ENCODE data around the gene SIRPG. TPM values are rescaled to one million over a fixed set of nuclear protein-coding genes. Genes with fewer than 3 reads are reported as not detected.

The SIRPG gene
- total and polyA plus RNA-seq, 2 of the 13 experiments (the other 11 are each of a cell fraction or from before 2014, with no cell fraction given): not detected

GRCh38 chr20:1633535-1633934, 24.0 kb downstream of the SIRPG start (continued):
- TF ChIP-seq CTCF (CRISPR knock-in tag; IDR thresholded peaks at IDR 0.05) (no peak), ZNF703 (CRISPR knock-in tag; IDR thresholded peaks at IDR 0.05; ENCODE audit: borderline replicate concordance) (0 out of 2 replicates have a peak, but pooled peaks have one; percentile 22)

DNA sequence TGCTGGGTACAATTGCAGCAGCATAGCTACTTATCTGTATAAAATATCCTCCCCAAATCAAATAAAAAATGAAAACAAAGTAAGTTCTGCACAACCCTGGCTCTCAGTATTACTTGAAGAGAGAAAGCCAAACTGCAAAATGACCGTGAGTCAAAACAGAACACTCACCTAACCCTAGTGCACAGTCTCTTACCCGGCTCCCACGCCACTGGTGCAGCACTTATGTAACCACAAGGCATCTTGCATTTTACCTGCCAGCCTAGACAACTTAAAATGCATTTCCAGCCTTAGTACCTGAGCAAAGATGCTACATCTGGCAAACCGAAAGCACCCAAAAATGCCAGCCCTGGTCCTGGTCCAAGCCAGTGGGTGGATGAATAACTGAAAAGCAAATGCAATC, 25.4 kb downstream of the SIRPG start:
- H4K20me1 ChIP-seq (ENCODE audit: insufficient read depth, low read length): no peaks in the 10 kb centered on the region
- CTCF ChIA-PET (ENCODE audit: low intra/inter-chr PET ratio, low total read pairs): no interaction called here
- H3K9ac ChIP-seq (ENCODE audit: insufficient read depth, low read depth, low read length): no peak overlapping the region
- no peaks in the 10 kb centered on the region for H3K9me3 ChIP-seq (ENCODE audit: low read length)
- DNase-seq (ENCODE audit: low spot score) (no peak), FAIRE-seq (no peak), ATAC-seq (no peak)
- H3K4me2 ChIP-seq (ENCODE audit: low read depth, low read length): no peak overlapping the region
- no peaks in the 10 kb centered on the region for H3K79me2 ChIP-seq (ENCODE audit: insufficient read depth, low read length)
- no peak overlapping the region for H2AFZ ChIP-seq (ENCODE audit: low read length)
- H3K36me3 ChIP-seq (replicated peaks in 1 of 2; ENCODE audit: control insufficient read depth in 1 of 2, insufficient read depth in 2 of 2, low read length in 2 of 2): no peaks in the 10 kb centered on the region
- BruUV-seq (replicated peaks): no TSS peak
- in situ Hi-C loops (cut with HindIII; ENCODE audit: extremely low pct_ligation_motif_present, low pct_unique_long_range_greater_than_20kb): no loop called here
- no peak overlapping the region for H3K4me3 ChIP-seq (replicated peaks in 1 of 3; ENCODE audit: insufficient read depth in 1 of 3, low read depth in 2 of 3, low read length in 3 of 3)
- no peak overlapping the region for H3K27ac ChIP-seq (ENCODE audit: extremely low read length, insufficient read depth, low read length)
- 13% methylated on average over 4 of the region's 4 CpGs for WGBS (ENCODE audit: low lambda C conversion rate)
- intact Hi-C loops (cut with micrococcal nuclease; ENCODE audit: unreplicated experiment): no loop called here
- H3K4me1 ChIP-seq (ENCODE audit: insufficient read depth, low read length): peaks cover 28% of the 10 kb centered on the region
- POLR2A ChIA-PET: no interaction called here
- peaks cover 0 to 6% of the 10 kb centered on the region in 2 experiments; a peak in 2 of 5 replicates for H3K27me3 ChIP-seq (ENCODE audit: control insufficient read depth in 1 of 2, insufficient read depth in 2 of 2, low read length in 2 of 2)
- no peak for TF ChIP-seq SP4 (CRISPR knock-in tag; IDR thresholded peaks at IDR 0.05)
- TF ChIP-seq NFYC (CRISPR knock-in tag; IDR thresholded peaks at IDR 0.05): no peak
- TF ChIP-seq SPEN (CRISPR knock-in tag; IDR thresholded peaks at IDR 0.05; ENCODE audit: low read depth): no peak
- peak; percentile 12 for TF ChIP-seq XRCC5 (optimal IDR thresholded peaks at IDR 0.05; ENCODE audit: low read length)
- no peak for TF ChIP-seq HDAC1 (CRISPR knock-in tag; IDR thresholded peaks at IDR 0.05)
- TF ChIP-seq PHB2 (IDR thresholded peaks at IDR 0.05; ENCODE audit: partially characterized antibody): no peak
- no peak for TF ChIP-seq HES4 (CRISPR knock-in tag; IDR thresholded peaks at IDR 0.05; ENCODE audit: borderline replicate concordance)
